K562 (cell line): ENCODE measurements around the gene ARHGEF26. TPM values are rescaled to one million over a fixed set of nuclear protein-coding genes. Genes with fewer than 3 reads are reported as not detected.

Experiments
- ATAC-seq: fragments of 200-7000 bp; cut with Tn5 transposase; 3 replicates; pipeline ENCODE4 v1.9.1; 2020; ENCODE audit warnings: moderate library complexity
- BruUV-seq: library from RNA; stranded (reverse); fragments of 400-500 nt; replicated peaks from 2 replicates; lab custom pipeline; 2021; lab: Mats Ljungman, UMichigan
- CTCF ChIA-PET: fragments of 300-600 bp; formaldehyde crosslinking; extraction: SDS; loops from one replicate; lab custom pipeline; 2021; ENCODE audit warnings: low intra/inter-chr PET ratio; lab: Yijun Ruan, JAX
- POLR2A ChIA-PET: fragments of 300-600, 350-650 bp; sonication (Branson Sonifier 250); formaldehyde crosslinking; extraction: SDS; loops from one replicate; lab custom pipeline; 2021; ENCODE audit warnings: antibody characterized with exemption, inconsistent platforms; lab: Yijun Ruan, JAX
- DNase-seq, 4 experiments: peaks; one replicate each; pipeline versions ENCODE4 v3.0.0 to v3.0.0-alpha.2; 2011 to 2018; ENCODE audit warnings: low spot score in 3 of 4, mixed read lengths in 3 of 4; ENCODE audit errors: extremely low read depth in 1 of 4
- FAIRE-seq: peaks from 2 replicates; lab custom pipeline; 2011; peaks lifted over from hg19 to GRCh38; lab: Jason Lieb, UNC
- H2AFZ ChIP-seq: 2 replicates; pipeline ENCODE4 v1.6.0; 2011; ENCODE audit warnings: low read depth, low read length, control low read depth, inconsistent platforms
- H3K27ac ChIP-seq: fragments of 200-600 bp; 3 replicates; pipeline ENCODE4 v1.8.0; 2011; ENCODE audit warnings: low read depth, mild to moderate bottlenecking, control low read depth, inconsistent platforms, low read length, moderate library complexity, mixed read lengths; ENCODE audit errors: extremely low read depth
- H3K27me3 ChIP-seq, 2 experiments: fragments of 300-600 bp in 1 of 2; 2 replicates in 1 of 2; 3 replicates in 1 of 2; pipeline versions ENCODE4 v1.6.0 to v1.8.0; 2011; ENCODE audit warnings: inconsistent platforms in 2 of 2, low read length in 2 of 2, mild to moderate bottlenecking in 1 of 2, mixed read lengths in 1 of 2, moderate library complexity in 1 of 2; ENCODE audit not compliant: control insufficient read depth in 2 of 2, insufficient read depth in 2 of 2
- H3K36me3 ChIP-seq: fragments of 300-600 bp; 3 replicates; pipeline ENCODE4 v1.8.0; 2011; ENCODE audit warnings: mild to moderate bottlenecking, low read length, inconsistent platforms; ENCODE audit not compliant: control insufficient read depth, insufficient read depth
- H3K4me1 ChIP-seq, 2 experiments: fragments of 200-600 bp in 1 of 2; replicated peaks in 1 of 2; 2 replicates in 1 of 2; 3 replicates in 1 of 2; pipeline versions ENCODE4 v1.5.1 to v1.8.0; 2011; ENCODE audit warnings: inconsistent platforms in 2 of 2, low read length in 2 of 2, mild to moderate bottlenecking in 1 of 2, mixed read lengths in 1 of 2, moderate library complexity in 1 of 2; ENCODE audit not compliant: control insufficient read depth in 2 of 2, insufficient read depth in 2 of 2
- H3K4me2 ChIP-seq: 2 replicates; pipeline ENCODE4 v1.6.1; 2011; ENCODE audit warnings: low read length, control low read depth, inconsistent platforms, mixed read lengths; ENCODE audit not compliant: insufficient read depth
- H3K4me3 ChIP-seq: fragments of 200-600 bp; sonication (generic), shearing (Covaris generic); 2 replicates; pipeline ENCODE4 v1.5.1; 2016; ENCODE audit warnings: control low read depth, inconsistent platforms
- H3K79me2 ChIP-seq: fragments of 200-600 bp; 3 replicates; pipeline ENCODE4 v1.8.0; 2011; ENCODE audit warnings: low read length, inconsistent platforms; ENCODE audit not compliant: control insufficient read depth, insufficient read depth
- H3K9ac ChIP-seq, 2 experiments: 2 replicates each; pipeline versions ENCODE4 v1.6.0 to v1.6.1; 2011; ENCODE audit warnings: low read depth in 2 of 2, low read length in 2 of 2, control low read depth in 1 of 2, inconsistent platforms in 1 of 2, mild to moderate bottlenecking in 1 of 2, mixed read lengths in 1 of 2; ENCODE audit not compliant: insufficient read depth in 1 of 2
- H3K9me1 ChIP-seq: one replicate; pipeline ENCODE4 v1.6.0; 2011; ENCODE audit warnings: inconsistent platforms, mild to moderate bottlenecking, low read length, moderate library complexity; ENCODE audit not compliant: control insufficient read depth, insufficient read depth
- H3K9me3 ChIP-seq: replicated peaks from 2 replicates; pipeline ENCODE4 v1.5.1; 2011; ENCODE audit warnings: low read depth, low read length, inconsistent platforms; ENCODE audit not compliant: control insufficient read depth, insufficient read depth
- H4K20me1 ChIP-seq: replicated peaks from 2 replicates; pipeline ENCODE4 v1.6.1; 2011; ENCODE audit warnings: low read length, inconsistent platforms, mixed read lengths; ENCODE audit not compliant: control insufficient read depth, insufficient read depth
- C11orf30 ChIP-seq: fragments of 450-650 bp; IDR thresholded peaks from 2 replicates; pipeline ENCODE4 v1.6.1; 2016; ENCODE audit warnings: low read depth, mild to moderate bottlenecking
- ESRRB ChIP-seq: fragments of 250-450 bp; sonication (Bioruptor Pico); IDR thresholded peaks from 2 replicates; pipeline ENCODE4 v1.5.0; 2020; ENCODE audit warnings: mild to moderate bottlenecking, moderate library complexity, borderline replicate concordance
- HNRNPK ChIP-seq: fragments of 200-400 bp; formaldehyde crosslinking; IDR thresholded peaks from one replicate; pipeline ENCODE4 v1.6.1; 2018; ENCODE audit warnings: mild to moderate bottlenecking, low read depth, low read length; ENCODE audit not compliant: poor library complexity, severe bottlenecking
- IFI16 ChIP-seq: fragments of 250-450 bp; sonication (Bioruptor Pico); IDR thresholded peaks from 2 replicates; pipeline ENCODE4 v2.1.2; 2022; ENCODE audit warnings: mild to moderate bottlenecking, inconsistent platforms
- MAFF ChIP-seq: IDR thresholded peaks from 2 replicates; pipeline ENCODE4 v1.6.1; 2012; ENCODE audit warnings: low read length, improper control_type of control experiment
- SAP30 ChIP-seq: fragments of 200-600 bp; sonication (generic); IDR thresholded peaks from 2 replicates; pipeline ENCODE4 v1.6.1; 2012; ENCODE audit warnings: borderline replicate concordance, low read depth, mild to moderate bottlenecking, moderate library complexity, low read length, control low read depth, inconsistent platforms; ENCODE audit not compliant: insufficient read depth, poor library complexity, severe bottlenecking
- SIN3B ChIP-seq: fragments of 450-650 bp; IDR thresholded peaks from 2 replicates; pipeline ENCODE4 v1.6.1; 2017; ENCODE audit warnings: low read depth, mild to moderate bottlenecking, moderate library complexity
- SREBF1 ChIP-seq: fragments of 150-350 bp; IDR thresholded peaks from 2 replicates; pipeline ENCODE4 v1.6.1; 2014; ENCODE audit warnings: antibody characterized with exemption, low read depth, low read length, borderline replicate concordance
- YY1 ChIP-seq, 3 experiments: IDR thresholded peaks; 2 replicates each; pipeline ENCODE4 v1.6.1; 2011; ENCODE audit warnings: low read length in 2 of 3, mild to moderate bottlenecking in 2 of 3, moderate library complexity in 2 of 3, borderline replicate concordance in 1 of 3, control low read depth in 1 of 3, low read depth in 1 of 3; ENCODE audit not compliant: insufficient read depth in 3 of 3, insufficient replicate concordance in 2 of 3, control insufficient read depth in 1 of 3, insufficient read length in 1 of 3; ENCODE audit errors: extremely low read depth in 1 of 3
- ZNF316 ChIP-seq: fragments of 450-650 bp; IDR thresholded peaks from 2 replicates; pipeline ENCODE4 v1.6.1; 2016
- WGBS: fragments of 100-300 bp; shearing (Covaris generic); methylation state at CpG from one replicate; pipeline ENCODE4 v1.1.6; 2016; ENCODE audit warnings: low coverage, mixed read lengths; ENCODE audit not compliant: insufficient coverage; ENCODE audit errors: missing lambda C conversion rate; 5-methylcytosine and 5-hydroxymethylcytosine counted together
- in situ Hi-C: fragments of 300-500 bp; cut with MboI; formaldehyde crosslinking; loops from 4 replicates; pipeline ENCODE4 v1.15.0; 2018; ENCODE audit warnings: inconsistent platforms, mixed read lengths
- intact Hi-C: fragments of 100-400 bp; cut with micrococcal nuclease; formaldehyde crosslinking; loops from 2 replicates; pipeline ENCODE4 v1.14.2; 2022
- polyA plus RNA-seq, 8 experiments: library from polyadenylated mRNA; depleted of rRNA in 4 of 8; stranded (reverse) in 5 of 8; unstranded in 3 of 8; fragments of >200 nt; fragmentation: Nextera tagmentation in 2 of 8; fragmentation: Illumina TruSeq in 1 of 8; extraction: Ambion mirVana in 2 of 8; extraction: Trizol in 1 of 8; gene quantifications; 2 replicates each; pipeline versions ENCODE4 v1.2.1 to v1.2.3, GENCODE V29; 2011 to 2014; ENCODE audit warnings: inconsistent platforms in 1 of 8, missing spikeins in 1 of 8
- total RNA-seq, 7 experiments: library from RNA; depleted of rRNA in 6 of 7; stranded (reverse); fragments of >200 nt in 6 of 7; fragmentation: Illumina TruSeq in 2 of 7; extraction: Trizol in 2 of 7; gene quantifications; 2 replicates each; pipeline versions ENCODE4 v1.2.1 to v1.2.3, GENCODE V29; 2011 to 2021; ENCODE audit warnings: low replicate concordance in 1 of 7
- TF ChIP-seq, protein P1 (sequence below): sonication (generic); formaldehyde crosslinking; IDR thresholded peaks from 2 replicates; pipeline ENCODE4 v1.8.0; 2022; ENCODE audit warnings: mild to moderate bottlenecking, low read depth, missing genetic modification reagents
- TF ChIP-seq, protein P2 (sequence below): sonication (generic); formaldehyde crosslinking; IDR thresholded peaks from 2 replicates; pipeline ENCODE4 v1.5.0; 2020; ENCODE audit warnings: missing genetic modification reagents
- TF ChIP-seq, protein P3 (sequence below): fragments of 200-800 bp; sonication (Bioruptor generic); IDR thresholded peaks from 2 replicates; pipeline ENCODE4 v1.6.1; 2017; ENCODE audit warnings: missing genetic modification characterization, missing compliant biosample characterization

Gene ARHGEF26
- total and polyA plus RNA-seq, 9 of the 15 experiments (the other 6 are each of a cell fraction or from before 2014, with no cell fraction given), result 0.01 to 0.11 (median 0.04) TPM; not detected in 2

DNA sequence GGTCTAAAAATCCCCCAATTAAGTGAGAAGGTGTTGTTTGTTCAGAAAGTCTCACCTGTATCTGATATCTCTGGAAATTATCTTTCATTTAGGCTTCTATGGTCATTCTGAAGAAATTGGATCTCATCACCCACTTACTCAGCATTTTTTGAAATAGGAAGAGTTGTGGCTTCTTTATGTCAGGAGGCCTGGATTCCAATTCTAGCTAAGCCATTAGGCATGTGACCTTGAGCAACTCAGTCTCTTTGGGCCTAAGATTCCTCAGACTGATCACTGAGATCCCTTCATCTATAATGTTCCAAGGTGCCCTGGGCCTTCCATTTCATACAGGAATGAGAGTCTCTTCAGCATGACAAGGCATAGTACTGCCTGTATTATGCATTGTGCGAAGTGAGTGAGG is 70.3 kb downstream of the ARHGEF26 start:
- H3K4me3 ChIP-seq, result no peak overlapping the region
- intact Hi-C loops (no loop called here), in situ Hi-C loops (no loop called here)
- H3K27me3 ChIP-seq, result no peaks in the 10 kb centered on the region
- CTCF ChIA-PET, result no interaction called here
- peak; percentile 31; the same call in 1 of the 2 replicates for TF ChIP-seq C11orf30
- no peak for TF ChIP-seq HNRNPK
- TF ChIP-seq, protein P1, sequence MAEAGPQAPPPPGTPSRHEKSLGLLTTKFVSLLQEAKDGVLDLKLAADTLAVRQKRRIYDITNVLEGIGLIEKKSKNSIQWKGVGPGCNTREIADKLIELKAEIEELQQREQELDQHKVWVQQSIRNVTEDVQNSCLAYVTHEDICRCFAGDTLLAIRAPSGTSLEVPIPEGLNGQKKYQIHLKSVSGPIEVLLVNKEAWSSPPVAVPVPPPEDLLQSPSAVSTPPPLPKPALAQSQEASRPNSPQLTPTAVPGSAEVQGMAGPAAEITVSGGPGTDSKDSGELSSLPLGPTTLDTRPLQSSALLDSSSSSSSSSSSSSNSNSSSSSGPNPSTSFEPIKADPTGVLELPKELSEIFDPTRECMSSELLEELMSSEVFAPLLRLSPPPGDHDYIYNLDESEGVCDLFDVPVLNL, result no peak
- TF ChIP-seq ZNF316, result peak; percentile 45; the same call in 1 of the 2 replicates
- H3K36me3 ChIP-seq, result no peaks in the 10 kb centered on the region
- H3K4me1 ChIP-seq, result no peaks in the 10 kb centered on the region
- no peaks in the 10 kb centered on the region for H4K20me1 ChIP-seq
- no peak for FAIRE-seq
- no TSS peak for BruUV-seq
- no peaks in the 10 kb centered on the region for H3K9me1 ChIP-seq
- no peaks in the 10 kb centered on the region for H3K9me3 ChIP-seq
- no peak for DNase-seq
- H2AFZ ChIP-seq, result no peak overlapping the region
- ATAC-seq, result no peak
- 0% methylated on average over 1 of the region's 1 CpG for WGBS
- H3K79me2 ChIP-seq, result no peaks in the 10 kb centered on the region
- H3K27ac ChIP-seq, result no peak overlapping the region
- POLR2A ChIA-PET, result no interaction called here
- no peak overlapping the region for H3K9ac ChIP-seq
- no peak overlapping the region for H3K4me2 ChIP-seq

DNA sequence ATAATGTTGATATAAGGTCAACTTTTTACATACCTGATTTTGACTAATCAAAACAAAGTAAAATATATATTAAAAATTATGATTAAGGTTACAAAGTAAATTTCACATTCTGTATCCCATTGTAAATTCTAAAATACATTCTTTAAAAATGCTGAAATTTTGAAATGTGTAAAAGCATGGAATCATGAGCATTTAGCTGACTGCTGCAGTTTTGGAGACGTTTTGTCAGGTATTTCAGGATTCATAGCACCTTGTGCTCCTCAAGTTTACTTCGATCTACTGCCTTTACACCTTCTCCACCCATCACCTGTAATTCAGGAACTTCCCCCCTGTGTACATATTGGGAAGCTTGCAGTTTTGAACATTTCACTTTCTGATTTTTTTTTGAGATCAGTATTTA is 71.0 kb downstream of the ARHGEF26 start:
- Histone ChIP-seq H3K4me3 (no peak overlapping the region), H3K4me2 (no peak overlapping the region), H3K9me1 (no peaks in the 10 kb centered on the region), H3K36me3 (no peaks in the 10 kb centered on the region), H4K20me1 (no peaks in the 10 kb centered on the region), H3K9ac (no peak overlapping the region), H3K4me1 (no peaks in the 10 kb centered on the region), H3K27ac (no peak overlapping the region), H3K79me2 (no peaks in the 10 kb centered on the region), H2AFZ (no peak overlapping the region), H3K27me3 (no peaks in the 10 kb centered on the region), H3K9me3 (no peaks in the 10 kb centered on the region)
- WGBS, result 0% methylated on average over 2 of the region's 2 CpGs
- CTCF ChIA-PET, result no interaction called here
- FAIRE-seq (no peak), DNase-seq (no peak), ATAC-seq (no peak)
- intact Hi-C loops, result no loop called here
- POLR2A ChIA-PET, result no interaction called here
- no TSS peak for BruUV-seq
- in situ Hi-C loops, result no loop called here
- TF ChIP-seq, protein P2, sequence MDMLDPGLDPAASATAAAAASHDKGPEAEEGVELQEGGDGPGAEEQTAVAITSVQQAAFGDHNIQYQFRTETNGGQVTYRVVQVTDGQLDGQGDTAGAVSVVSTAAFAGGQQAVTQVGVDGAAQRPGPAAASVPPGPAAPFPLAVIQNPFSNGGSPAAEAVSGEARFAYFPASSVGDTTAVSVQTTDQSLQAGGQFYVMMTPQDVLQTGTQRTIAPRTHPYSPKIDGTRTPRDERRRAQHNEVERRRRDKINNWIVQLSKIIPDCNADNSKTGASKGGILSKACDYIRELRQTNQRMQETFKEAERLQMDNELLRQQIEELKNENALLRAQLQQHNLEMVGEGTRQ (CRISPR knock-in tag), result no peak
- TF ChIP-seq SAP30 (no peak), IFI16 (CRISPR knock-in tag) (no peak), ESRRB (CRISPR knock-in tag) (no peak), SREBF1 (no peak), YY1 (IDR thresholded peaks at IDR 0.05; ENCODE audit: borderline replicate concordance in 1 of 3, control insufficient read depth in 1 of 3, extremely low read depth in 1 of 3, insufficient read depth in 3 of 3, insufficient read length in 1 of 3, insufficient replicate concordance in 2 of 3, low read depth in 1 of 3, low read length in 2 of 3) (no peak), SIN3B (no peak), MAFF (no peak)
- TF ChIP-seq, protein P3, sequence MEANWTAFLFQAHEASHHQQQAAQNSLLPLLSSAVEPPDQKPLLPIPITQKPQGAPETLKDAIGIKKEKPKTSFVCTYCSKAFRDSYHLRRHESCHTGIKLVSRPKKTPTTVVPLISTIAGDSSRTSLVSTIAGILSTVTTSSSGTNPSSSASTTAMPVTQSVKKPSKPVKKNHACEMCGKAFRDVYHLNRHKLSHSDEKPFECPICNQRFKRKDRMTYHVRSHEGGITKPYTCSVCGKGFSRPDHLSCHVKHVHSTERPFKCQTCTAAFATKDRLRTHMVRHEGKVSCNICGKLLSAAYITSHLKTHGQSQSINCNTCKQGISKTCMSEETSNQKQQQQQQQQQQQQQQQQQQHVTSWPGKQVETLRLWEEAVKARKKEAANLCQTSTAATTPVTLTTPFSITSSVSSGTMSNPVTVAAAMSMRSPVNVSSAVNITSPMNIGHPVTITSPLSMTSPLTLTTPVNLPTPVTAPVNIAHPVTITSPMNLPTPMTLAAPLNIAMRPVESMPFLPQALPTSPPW, result no peak
